Neural crest cell (in vitro differentiated cells): ENCODE measurements around the gene NUDT14. TPM values are rescaled to one million over a fixed set of nuclear protein-coding genes. Genes with fewer than 3 reads are reported as not detected.

Experiments
- DNase-seq: peaks from one replicate; pipeline ENCODE4 v3.0.0; 2021; ENCODE audit warnings: low read depth, mixed read lengths, low spot score
- H3K27ac Mint-ChIP-seq: one replicate; pipeline ENCODE4 v1.8.0; 2021; ENCODE audit warnings: mild to moderate bottlenecking, mixed read lengths; ENCODE audit not compliant: unreplicated experiment
- H3K27me3 Mint-ChIP-seq: 2 replicates; pipeline ENCODE4 v1.8.0; 2021; ENCODE audit warnings: low read depth, mild to moderate bottlenecking, mixed read lengths
- H3K36me3 Mint-ChIP-seq: 2 replicates; pipeline ENCODE4 v1.8.0; 2021; ENCODE audit warnings: low read depth, mild to moderate bottlenecking, mixed read lengths
- H3K4me1 Mint-ChIP-seq: 2 replicates; pipeline ENCODE4 v1.8.0; 2021; ENCODE audit warnings: mixed read lengths
- H3K4me3 Mint-ChIP-seq: one replicate; pipeline ENCODE4 v1.8.0; 2021; ENCODE audit warnings: mild to moderate bottlenecking, mixed read lengths
- H3K9me3 Mint-ChIP-seq: 2 replicates; pipeline ENCODE4 v1.8.0; 2021; ENCODE audit warnings: mixed read lengths
- total RNA-seq: library from RNA; stranded (reverse); gene quantifications from 2 replicates; pipeline ENCODE4 v1.2.1, GENCODE V29; 2021
- TF ChIP-seq, protein P1 (sequence below): fragments of 200-600 bp; sonication (generic); conservative IDR thresholded peaks from 2 replicates; pipeline ENCODE4 v1.5.0; 2021; ENCODE audit warnings: antibody characterized with exemption, mild to moderate bottlenecking

NUDT14 gene
- total RNA-seq, 1 donor from 2014 or later, result 25.6 TPM

DNA sequence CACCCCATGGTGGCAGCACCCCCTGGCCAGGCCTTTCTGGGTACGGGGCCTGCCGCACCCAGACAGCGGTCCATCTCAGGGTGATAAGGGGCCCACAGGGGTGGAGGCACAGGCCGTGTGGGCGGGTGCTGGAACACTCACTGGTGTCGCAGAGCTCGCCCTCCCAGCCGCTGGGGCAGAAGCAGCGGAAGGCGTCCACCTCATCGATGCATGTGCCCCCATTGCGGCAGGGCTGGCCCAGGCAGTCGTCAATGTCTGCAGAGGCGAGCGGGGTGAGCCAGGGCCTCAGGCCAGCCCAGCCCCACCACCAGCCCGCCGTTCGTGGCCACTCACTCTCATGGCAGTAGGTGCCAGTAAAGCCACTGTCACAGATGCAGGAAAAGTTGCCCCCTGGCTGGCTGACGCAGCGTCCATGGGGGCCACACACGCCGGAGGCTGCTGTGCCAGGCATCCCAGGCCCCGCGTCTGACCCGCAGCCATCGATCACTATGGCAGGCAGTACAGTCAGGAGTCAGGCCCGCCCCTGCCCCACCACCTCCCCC, 32.4 kb downstream of the NUDT14 start:
- no peaks in the 10 kb centered on the region for H3K9me3 Mint-ChIP-seq
- no peak overlapping the region for H3K27ac Mint-ChIP-seq
- H3K27me3 Mint-ChIP-seq, result no peaks in the 10 kb centered on the region
- H3K4me1 Mint-ChIP-seq, result no peaks in the 10 kb centered on the region
- DNase-seq, result no peak
- H3K36me3 Mint-ChIP-seq, result no peaks in the 10 kb centered on the region
- TF ChIP-seq, protein P1, sequence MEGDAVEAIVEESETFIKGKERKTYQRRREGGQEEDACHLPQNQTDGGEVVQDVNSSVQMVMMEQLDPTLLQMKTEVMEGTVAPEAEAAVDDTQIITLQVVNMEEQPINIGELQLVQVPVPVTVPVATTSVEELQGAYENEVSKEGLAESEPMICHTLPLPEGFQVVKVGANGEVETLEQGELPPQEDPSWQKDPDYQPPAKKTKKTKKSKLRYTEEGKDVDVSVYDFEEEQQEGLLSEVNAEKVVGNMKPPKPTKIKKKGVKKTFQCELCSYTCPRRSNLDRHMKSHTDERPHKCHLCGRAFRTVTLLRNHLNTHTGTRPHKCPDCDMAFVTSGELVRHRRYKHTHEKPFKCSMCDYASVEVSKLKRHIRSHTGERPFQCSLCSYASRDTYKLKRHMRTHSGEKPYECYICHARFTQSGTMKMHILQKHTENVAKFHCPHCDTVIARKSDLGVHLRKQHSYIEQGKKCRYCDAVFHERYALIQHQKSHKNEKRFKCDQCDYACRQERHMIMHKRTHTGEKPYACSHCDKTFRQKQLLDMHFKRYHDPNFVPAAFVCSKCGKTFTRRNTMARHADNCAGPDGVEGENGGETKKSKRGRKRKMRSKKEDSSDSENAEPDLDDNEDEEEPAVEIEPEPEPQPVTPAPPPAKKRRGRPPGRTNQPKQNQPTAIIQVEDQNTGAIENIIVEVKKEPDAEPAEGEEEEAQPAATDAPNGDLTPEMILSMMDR, result no peak
- no peak overlapping the region for H3K4me3 Mint-ChIP-seq

DNA sequence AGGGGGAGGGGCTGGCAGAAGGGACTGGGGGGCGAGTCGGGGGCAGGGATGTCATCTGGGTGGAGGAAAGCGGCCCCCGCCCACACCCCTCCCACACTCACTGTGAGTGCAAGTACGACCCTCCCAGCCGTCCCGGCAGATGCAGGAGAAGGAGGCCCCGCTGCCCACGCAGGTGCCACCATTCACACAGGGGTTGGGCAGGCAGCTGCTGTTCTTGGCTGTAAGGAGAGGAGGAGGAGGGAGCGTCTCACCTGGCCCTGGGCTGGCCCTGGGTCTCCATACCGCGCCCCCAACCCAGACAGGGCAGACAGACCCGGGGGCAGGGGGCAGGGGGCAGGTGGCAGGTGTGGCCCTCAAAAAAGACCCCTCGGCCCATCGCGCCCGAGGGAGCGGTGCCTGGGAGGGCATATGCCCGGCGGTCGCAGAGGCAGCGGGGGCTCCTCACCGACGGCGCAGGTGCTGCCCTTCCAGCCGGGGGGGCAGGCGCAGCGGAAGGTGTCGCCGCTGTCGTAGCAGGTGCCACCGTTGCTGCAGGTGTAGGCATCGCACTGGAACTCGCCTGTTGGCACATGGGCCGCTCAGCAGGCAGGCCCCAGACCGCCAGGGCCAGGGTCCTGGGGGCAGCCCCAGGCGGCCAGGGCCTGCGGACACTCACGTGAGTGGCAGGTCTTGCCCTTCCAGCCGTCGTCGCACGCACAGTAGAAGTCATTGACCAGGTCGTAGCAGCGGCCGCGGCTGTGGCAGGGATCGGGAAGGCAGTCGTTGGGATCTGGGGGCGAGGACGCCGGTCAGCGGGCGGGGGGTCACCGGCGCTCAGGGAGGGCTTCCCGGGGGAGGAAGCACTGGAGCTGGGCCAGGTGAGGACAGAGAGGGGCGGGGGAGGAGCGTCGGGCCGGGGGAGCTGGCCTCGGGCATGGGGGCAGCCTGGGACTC, 33.2 kb downstream of the NUDT14 start:
- no peak overlapping the region for H3K4me3 Mint-ChIP-seq
- TF ChIP-seq, protein P1, result no peak
- no peaks in the 10 kb centered on the region for H3K9me3 Mint-ChIP-seq
- no peaks in the 10 kb centered on the region for H3K4me1 Mint-ChIP-seq
- H3K36me3 Mint-ChIP-seq, result no peaks in the 10 kb centered on the region
- no peaks in the 10 kb centered on the region for H3K27me3 Mint-ChIP-seq
- H3K27ac Mint-ChIP-seq, result no peak overlapping the region
- no peak for DNase-seq

DNA sequence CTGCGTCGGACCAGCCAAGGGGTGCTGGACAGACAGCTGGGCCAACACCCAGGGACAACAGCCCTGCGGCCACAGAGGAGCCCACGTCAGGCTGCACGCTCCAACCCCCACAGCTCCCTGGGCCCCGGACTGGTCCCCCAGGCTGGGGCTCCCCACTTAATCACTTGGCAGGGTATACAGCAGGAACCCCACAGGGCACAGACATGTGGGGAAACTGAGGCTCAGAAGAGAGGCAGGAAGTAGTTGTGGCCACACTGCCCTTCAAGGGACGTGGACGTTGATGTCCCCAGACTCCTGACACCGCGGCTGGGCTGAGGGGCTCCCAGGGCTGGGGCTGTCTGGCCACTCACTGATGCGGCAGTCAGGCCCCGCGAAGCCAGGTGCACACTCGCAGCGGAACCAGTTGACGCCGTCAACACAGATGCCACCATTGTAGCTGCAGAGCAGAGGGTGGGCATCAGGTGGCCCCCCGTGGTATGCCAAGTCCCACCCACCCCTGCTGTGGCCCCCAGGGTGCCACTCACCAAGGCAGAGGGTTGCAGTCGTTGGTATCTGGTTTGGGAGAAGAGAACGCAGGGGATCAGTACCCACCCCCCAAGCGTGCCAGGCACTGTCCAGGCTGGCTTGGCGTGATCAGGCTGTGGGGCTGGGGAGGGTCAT, 34.0 kb downstream of the NUDT14 start:
- Mint-ChIP-seq H3K27ac (no peak overlapping the region), H3K4me3 (no peak overlapping the region), H3K27me3 (no peaks in the 10 kb centered on the region), H3K9me3 (no peaks in the 10 kb centered on the region), H3K36me3 (no peaks in the 10 kb centered on the region), H3K4me1 (no peaks in the 10 kb centered on the region)
- DNase-seq, result no peak
- TF ChIP-seq, protein P1, result no peak

DNA sequence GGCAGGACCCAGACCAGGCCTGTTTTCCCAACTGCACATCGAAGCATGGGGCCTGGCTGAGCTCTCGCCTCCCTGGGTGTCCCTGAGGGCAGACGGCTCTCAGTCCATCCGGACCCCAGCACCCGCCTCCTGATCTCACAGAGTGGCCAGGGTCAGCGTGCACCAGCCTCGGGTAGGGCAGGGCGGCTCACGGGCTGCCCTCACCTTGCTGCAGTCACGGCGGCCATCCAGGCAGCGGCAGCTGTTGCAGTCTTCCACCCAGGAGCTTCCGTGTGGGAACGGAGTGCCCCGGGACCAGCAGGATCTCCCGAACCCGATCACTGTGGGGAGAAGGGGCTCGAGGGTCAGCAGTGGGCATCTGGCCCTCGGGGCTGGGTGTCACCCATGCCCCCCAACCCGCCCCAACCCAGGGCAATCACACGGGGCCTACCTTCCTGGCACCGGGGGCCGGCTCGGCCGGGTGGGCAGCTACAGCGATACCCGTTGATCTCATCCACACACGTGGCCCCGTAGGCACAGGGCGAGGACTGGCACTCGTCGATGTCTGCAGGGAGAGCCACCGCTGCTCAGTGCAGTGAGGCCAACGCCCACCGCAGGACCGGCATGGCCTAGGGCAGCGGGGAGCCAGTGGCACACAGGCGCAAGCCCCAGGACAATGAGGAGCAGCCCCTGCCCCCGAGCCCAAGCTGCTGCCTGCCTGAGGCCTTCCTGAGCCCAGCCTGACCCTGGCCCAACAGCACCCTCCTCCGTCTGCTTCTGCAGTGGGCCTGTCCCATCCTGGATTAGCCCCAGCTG, 34.7 kb downstream of the NUDT14 start:
- Mint-ChIP-seq H3K4me3 (no peak overlapping the region), H3K27ac (no peak overlapping the region), H3K9me3 (no peaks in the 10 kb centered on the region), H3K4me1 (no peaks in the 10 kb centered on the region), H3K27me3 (no peaks in the 10 kb centered on the region), H3K36me3 (no peaks in the 10 kb centered on the region)
- DNase-seq, result no peak
- TF ChIP-seq, protein P1, result no peak
